Lower lobe of right lung (tissue), 2 donors: ENCODE results near the gene NUP160. TPM values are rescaled to one million over a fixed set of nuclear protein-coding genes. Genes with fewer than 3 reads are reported as not detected.
A peak's percentile ranks its signal among the peaks of the same experiment; 100 is the strongest.
"Not testable (repeated sequence)": the region's sequence is repeated elsewhere in the genome, so short reads cannot be mapped to it uniquely, and the experiment has no call there.

ENCODE experiments used
- ATAC-seq, 2 donors: fragments of 200-7000 bp; cut with Tn5 transposase; one replicate each; pipeline ENCODE4 v1.9.1; 2020 to 2022; ENCODE audit warnings: mild to moderate bottlenecking in 2 of 2, moderate library complexity in 2 of 2
- DNase-seq: peaks from one replicate; pipeline ENCODE4 v3.0.0-alpha.2; 2020
- H3K27ac ChIP-seq: fragments of 200-600 bp; one replicate; pipeline ENCODE4 v1.8.0; 2022
- H3K27me3 ChIP-seq: fragments of 200-600 bp; one replicate; pipeline ENCODE4 v1.8.0; 2022; ENCODE audit warnings: low read depth
- H3K36me3 ChIP-seq: fragments of 200-600 bp; one replicate; pipeline ENCODE4 v1.8.0; 2022; ENCODE audit warnings: mild to moderate bottlenecking
- H3K4me1 ChIP-seq: fragments of 200-600 bp; one replicate; pipeline ENCODE4 v1.8.0; 2022
- H3K4me3 ChIP-seq: fragments of 200-600 bp; one replicate; pipeline ENCODE4 v1.8.0; 2022; ENCODE audit warnings: mild to moderate bottlenecking
- H3K9me3 ChIP-seq: fragments of 200-600 bp; one replicate; pipeline ENCODE4 v1.8.0; 2022
- CTCF ChIP-seq: fragments of 200-600 bp; IDR thresholded peaks from one replicate; pipeline ENCODE4 v1.8.0; 2022; ENCODE audit warnings: antibody characterized with exemption, mild to moderate bottlenecking
- intact Hi-C: fragments of 100-400 bp; cut with DNase I; formaldehyde crosslinking; loops from one replicate; pipeline ENCODE4 v1.11.0; 2022
- total RNA-seq: library from RNA; stranded (reverse); fragmentation: NEBNext Ultra II Directional; extraction: Animal tissue kit (Norgen Biotek cat#: 25700); gene quantifications from one replicate; pipeline ENCODE4 v1.2.1, GENCODE V29; 2021
- donor health status: DM: no; HTN: yes; CAD: no; lungs with severe emphysema.

The NUP160 gene
- total RNA-seq, 1 donor from 2014 or later, result 43.3 TPM

- no peak overlapping the region for H3K4me3 ChIP-seq
- H3K36me3 ChIP-seq, result no peaks in the 10 kb centered on the region
- no peak for DNase-seq
- no peak overlapping the region for H3K27ac ChIP-seq
- ATAC-seq, result peak; percentile 21 to 25
- intact Hi-C loops, result no loop called here
- H3K9me3 ChIP-seq, result peaks cover 10% of the 10 kb centered on the region
- no peak for TF ChIP-seq CTCF
- H3K27me3 ChIP-seq, result no peaks in the 10 kb centered on the region
- H3K4me1 ChIP-seq, result peaks cover 6% of the 10 kb centered on the region
Measured at GRCh38 chr11:47879259-47880158, 31.4 kb upstream of the NUP160 start.

- intact Hi-C loops, H3K4me3 ChIP-seq, H3K27me3 ChIP-seq, H3K27ac ChIP-seq, DNase-seq, H3K36me3 ChIP-seq, H3K4me1 ChIP-seq, ATAC-seq: not testable (repeated sequence)
- peaks cover 10% of the 10 kb centered on the region for H3K9me3 ChIP-seq
Measured at GRCh38 chr11:47875858-47876257, 27.7 kb upstream of the NUP160 start.

- no peaks in the 10 kb centered on the region for H3K36me3 ChIP-seq
- no peak for TF ChIP-seq CTCF
- H3K4me1 ChIP-seq, result no peaks in the 10 kb centered on the region
- intact Hi-C loops, result no loop called here
- H3K4me3 ChIP-seq, result no peak overlapping the region
- no peak for DNase-seq
- ATAC-seq, result no peak
- H3K27ac ChIP-seq, result no peak overlapping the region
- no peaks in the 10 kb centered on the region for H3K9me3 ChIP-seq
- no peaks in the 10 kb centered on the region for H3K27me3 ChIP-seq
Measured at GRCh38 chr11:47870404-47870803, 22.3 kb upstream of the NUP160 start.

- DNase-seq (no peak), ATAC-seq (no peak)
- H3K4me3 ChIP-seq, result no peak overlapping the region
- H3K36me3 ChIP-seq, result no peaks in the 10 kb centered on the region
- H3K27ac ChIP-seq, result no peak overlapping the region
- TF ChIP-seq CTCF, result no peak
- intact Hi-C loops, result no loop called here
- no peaks in the 10 kb centered on the region for H3K9me3 ChIP-seq
- H3K27me3 ChIP-seq, result no peaks in the 10 kb centered on the region
- H3K4me1 ChIP-seq, result peaks cover under 1% of the 10 kb centered on the region
Measured at GRCh38 chr11:47869544-47870393, 21.6 kb upstream of the NUP160 start.

- TF ChIP-seq CTCF, result no peak
- no peak for ATAC-seq
- peaks cover 20% of the 10 kb centered on the region for H3K4me1 ChIP-seq
- intact Hi-C loops, result no loop called here
- no peaks in the 10 kb centered on the region for H3K36me3 ChIP-seq
- no peak for DNase-seq
- H3K9me3 ChIP-seq, result no peaks in the 10 kb centered on the region
- no peak overlapping the region for H3K4me3 ChIP-seq
- H3K27me3 ChIP-seq, result no peaks in the 10 kb centered on the region
- no peak overlapping the region for H3K27ac ChIP-seq
Measured at GRCh38 chr11:47867823-47868222, 19.7 kb upstream of the NUP160 start.

- H3K27ac ChIP-seq, H3K9me3 ChIP-seq, intact Hi-C loops, H3K27me3 ChIP-seq, DNase-seq, H3K36me3 ChIP-seq, H3K4me3 ChIP-seq: not testable (repeated sequence)
- H3K4me1 ChIP-seq, result peaks cover 22% of the 10 kb centered on the region
- ATAC-seq, result peak in 1 of 2 donors; percentile 43
Measured at GRCh38 chr11:47866892-47867291, 18.7 kb upstream of the NUP160 start.
